Activated CD8-positive, alpha-beta T cell treated with anti-CD3 and anti-CD28 coated beads, Interleukin-2, amount 10 ng/mL, durations not matched to agents 7 days and 5 days (primary cell): ENCODE results near the gene COG6. TPM values are rescaled to one million over a fixed set of nuclear protein-coding genes. Genes with fewer than 3 reads are reported as not detected.

ENCODE experiments used
- ATAC-seq: fragments of 150-1000 bp; cut with Tn5 transposase; one replicate; pipeline ENCODE4 v1.10.0; 2021; ENCODE audit warnings: moderate library complexity
- CTCF ChIA-PET: fragments of 350-600 bp; sonication (Branson Sonifier 250); formaldehyde crosslinking; loops from one replicate; lab custom pipeline; 2021; ENCODE audit warnings: antibody characterized with exemption; lab: Charles Lee
- POLR2A ChIA-PET: fragments of 350-600 bp; sonication (Branson Sonifier 250); formaldehyde crosslinking; loops from one replicate; lab custom pipeline; 2021; ENCODE audit warnings: antibody characterized with exemption; lab: Charles Lee
- DNase-seq: peaks from one replicate; pipeline ENCODE4 v3.0.0-alpha.2; 2020
- H3K27ac Mint-ChIP-seq: one replicate; pipeline ENCODE4 v1.8.0; 2021; ENCODE audit warnings: mild to moderate bottlenecking, mixed read lengths
- H3K27me3 Mint-ChIP-seq: one replicate; pipeline ENCODE4 v1.8.0; 2021; ENCODE audit warnings: low read depth, mixed read lengths
- H3K36me3 Mint-ChIP-seq: one replicate; pipeline ENCODE4 v1.8.0; 2021; ENCODE audit warnings: low read depth, mixed read lengths
- H3K4me1 Mint-ChIP-seq: one replicate; pipeline ENCODE4 v1.8.0; 2021; ENCODE audit warnings: low read depth, mixed read lengths
- H3K4me3 Mint-ChIP-seq: one replicate; pipeline ENCODE4 v1.8.0; 2021; ENCODE audit warnings: mild to moderate bottlenecking, mixed read lengths
- H3K9me3 Mint-ChIP-seq: one replicate; pipeline ENCODE4 v1.8.0; 2022; ENCODE audit warnings: mixed read lengths; ENCODE audit not compliant: insufficient read depth
- total RNA-seq, 2 experiments: library from RNA; stranded (reverse); gene quantifications; one replicate each; pipeline ENCODE4 v1.2.3, GENCODE V29; 2021

COG6 gene
- total RNA-seq, 2 experiments from 2014 or later, result 21.2 to 26.0 TPM

- Mint-ChIP-seq H3K27me3 (peaks cover 16% of the 10 kb centered on the region), H3K36me3 (no peaks in the 10 kb centered on the region), H3K4me3 (no peak overlapping the region), H3K27ac (no peak overlapping the region), H3K4me1 (no peaks in the 10 kb centered on the region), H3K9me3 (no peaks in the 10 kb centered on the region)
- POLR2A ChIA-PET, result no interaction called here
- CTCF ChIA-PET, result no interaction called here
- DNase-seq (no peak), ATAC-seq (no peak)
Measured at GRCh38 chr13:39641645-39642044, 13.8 kb upstream of the COG6 start.

GRCh38 chr13:39646122-39646521 is 9.3 kb upstream of the COG6 start:
- no peak overlapping the region for H3K4me3 Mint-ChIP-seq
- ChIA-PET CTCF (no interaction called here), POLR2A (no interaction called here)

GRCh38 chr13:39655041-39655568 is 357 bp upstream of the COG6 start:
- ATAC-seq, result no peak
- peak overlapping the region; percentile 90 for H3K4me3 Mint-ChIP-seq

More at GRCh38 chr13:39646122-39646521, 9.3 kb upstream of the COG6 start:
- no peaks in the 10 kb centered on the region for H3K9me3 Mint-ChIP-seq
- H3K36me3 Mint-ChIP-seq, result no peaks in the 10 kb centered on the region
- peaks cover 12% of the 10 kb centered on the region for H3K27me3 Mint-ChIP-seq
- H3K27ac Mint-ChIP-seq, result no peak overlapping the region
- H3K4me1 Mint-ChIP-seq, result no peaks in the 10 kb centered on the region
- DNase-seq, result no peak
- no peak for ATAC-seq

DNA sequence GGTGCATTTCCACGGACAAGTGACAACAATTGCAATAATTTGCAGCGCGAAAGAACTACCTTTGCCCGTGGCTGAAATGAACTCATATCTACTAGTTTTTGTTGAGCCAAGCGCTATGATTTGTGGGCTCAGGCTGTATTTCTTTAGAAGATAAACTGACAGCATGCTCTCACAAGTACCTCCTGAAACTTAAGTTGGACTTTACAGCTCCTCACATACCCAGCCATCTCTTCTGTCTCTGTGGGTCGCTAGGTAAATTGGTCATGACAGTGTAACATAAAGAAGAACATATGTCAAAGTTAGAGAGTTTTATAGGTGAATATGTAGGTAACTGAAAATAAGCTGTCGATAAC is 839 bp downstream of the COG6 start:
- ATAC-seq, result no peak
- peaks cover 4% of the 10 kb centered on the region for H3K36me3 Mint-ChIP-seq

More at GRCh38 chr13:39655041-39655568, 357 bp upstream of the COG6 start:
- peaks cover 22% of the 10 kb centered on the region for H3K4me1 Mint-ChIP-seq
- peak overlapping the region; percentile 87 for H3K27ac Mint-ChIP-seq
- ChIA-PET POLR2A (no interaction called here), CTCF (interaction anchor here (1.4 kb wide), 1 partner anchor 43 kb away, joined by 5 read pairs; no protein-coding TSS in a partner anchor)
- no peak for DNase-seq
- H3K9me3 Mint-ChIP-seq, result peaks cover 6% of the 10 kb centered on the region
- H3K27me3 Mint-ChIP-seq, result peaks cover 3% of the 10 kb centered on the region
- peaks cover 3% of the 10 kb centered on the region for H3K36me3 Mint-ChIP-seq

DNA sequence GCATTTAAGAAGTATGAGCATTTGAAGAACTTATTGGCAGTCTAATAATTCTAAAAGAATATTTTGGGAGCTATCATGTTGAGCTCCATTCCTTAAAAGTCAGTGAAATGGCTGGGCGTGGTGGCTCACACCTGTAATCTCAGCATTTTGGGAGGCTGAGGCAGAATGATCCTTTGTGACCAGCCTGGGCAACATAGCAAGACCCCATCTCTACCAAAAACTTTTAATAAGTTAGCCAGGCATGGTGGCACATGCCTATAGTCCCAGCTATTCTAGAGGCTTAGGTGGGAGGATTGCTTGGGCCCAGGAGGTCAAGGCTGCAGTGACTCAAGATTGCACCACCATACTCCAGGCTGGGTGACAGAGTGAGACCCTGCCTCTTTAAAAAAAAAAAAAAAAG is 8.0 kb downstream of the COG6 start:
- Mint-ChIP-seq H3K4me3 (no peak overlapping the region), H3K4me1 (no peaks in the 10 kb centered on the region), H3K9me3 (no peaks in the 10 kb centered on the region), H3K27me3 (no peaks in the 10 kb centered on the region), H3K27ac (no peak overlapping the region), H3K36me3 (peaks cover 6% of the 10 kb centered on the region)
- ATAC-seq (no peak), DNase-seq (no peak)
- POLR2A ChIA-PET, result no interaction called here
- CTCF ChIA-PET, result interaction anchor here (0.9 kb wide), 2 partner anchors 9 to 47 kb away, joined by 3 read pairs; no protein-coding TSS in a partner anchor

More for the DNA sequence above, 839 bp downstream of the COG6 start:
- DNase-seq, result no peak
- Mint-ChIP-seq H3K9me3 (peaks cover 6% of the 10 kb centered on the region), H3K27ac (peak overlapping the region; percentile 82), H3K4me3 (peak overlapping the region; percentile 90), H3K27me3 (no peaks in the 10 kb centered on the region), H3K4me1 (peaks cover 22% of the 10 kb centered on the region)
- POLR2A ChIA-PET, result no interaction called here
- CTCF ChIA-PET, result interaction anchor here (1.2 kb wide), 1 partner anchor 40 kb away, joined by 7 read pairs; no protein-coding TSS in a partner anchor

GRCh38 chr13:39663958-39664357 is 8.5 kb downstream of the COG6 start:
- no peaks in the 10 kb centered on the region for H3K9me3 Mint-ChIP-seq
- ChIA-PET POLR2A (no interaction called here), CTCF (interaction anchor here (0.9 kb wide), 2 partner anchors 9 to 48 kb away, joined by 3 read pairs; no protein-coding TSS in a partner anchor)
- H3K27me3 Mint-ChIP-seq, result no peaks in the 10 kb centered on the region
- no peak overlapping the region for H3K27ac Mint-ChIP-seq
- no peaks in the 10 kb centered on the region for H3K4me1 Mint-ChIP-seq
- H3K36me3 Mint-ChIP-seq, result peaks cover 6% of the 10 kb centered on the region
- H3K4me3 Mint-ChIP-seq, result no peak overlapping the region
- no peak for DNase-seq
- no peak for ATAC-seq

- CTCF ChIA-PET, result no interaction called here
- no peak overlapping the region for H3K27ac Mint-ChIP-seq
- H3K36me3 Mint-ChIP-seq, result peaks cover 6% of the 10 kb centered on the region
- ATAC-seq (no peak), DNase-seq (no peak)
- POLR2A ChIA-PET, result no interaction called here
- no peak overlapping the region for H3K4me3 Mint-ChIP-seq
- H3K4me1 Mint-ChIP-seq, result no peaks in the 10 kb centered on the region
- no peaks in the 10 kb centered on the region for H3K9me3 Mint-ChIP-seq
- no peaks in the 10 kb centered on the region for H3K27me3 Mint-ChIP-seq
Measured at GRCh38 chr13:39665763-39666162, 10.3 kb downstream of the COG6 start.

- POLR2A ChIA-PET, result no interaction called here
- ATAC-seq, result no peak
- H3K27ac Mint-ChIP-seq, result no peak overlapping the region
- CTCF ChIA-PET, result interaction anchor here (0.9 to 1.4 kb wide), 2 partner anchors 13 to 54 kb away, joined by 3 to 4 read pairs; no protein-coding TSS in a partner anchor
- no peak for DNase-seq
- no peak overlapping the region for H3K4me3 Mint-ChIP-seq
- H3K9me3 Mint-ChIP-seq, result no peaks in the 10 kb centered on the region
- H3K27me3 Mint-ChIP-seq, result no peaks in the 10 kb centered on the region
- H3K36me3 Mint-ChIP-seq, result peaks cover 9% of the 10 kb centered on the region
- H3K4me1 Mint-ChIP-seq, result no peaks in the 10 kb centered on the region
Measured at GRCh38 chr13:39670445-39670844, 15.0 kb downstream of the COG6 start.

- ATAC-seq (no peak), DNase-seq (no peak)
- no peak overlapping the region for H3K27ac Mint-ChIP-seq
- ChIA-PET CTCF (interaction anchor here (0.8 to 1.3 kb wide), 2 partner anchors 9 to 56 kb away, joined by 3 read pairs; no protein-coding TSS in a partner anchor), POLR2A (no interaction called here)
- H3K4me1 Mint-ChIP-seq, result no peaks in the 10 kb centered on the region
- no peaks in the 10 kb centered on the region for H3K9me3 Mint-ChIP-seq
- H3K27me3 Mint-ChIP-seq, result no peaks in the 10 kb centered on the region
- no peak overlapping the region for H3K4me3 Mint-ChIP-seq
- peaks cover 5% of the 10 kb centered on the region for H3K36me3 Mint-ChIP-seq
Measured at GRCh38 chr13:39672378-39673132, 17.1 kb downstream of the COG6 start.

DNA sequence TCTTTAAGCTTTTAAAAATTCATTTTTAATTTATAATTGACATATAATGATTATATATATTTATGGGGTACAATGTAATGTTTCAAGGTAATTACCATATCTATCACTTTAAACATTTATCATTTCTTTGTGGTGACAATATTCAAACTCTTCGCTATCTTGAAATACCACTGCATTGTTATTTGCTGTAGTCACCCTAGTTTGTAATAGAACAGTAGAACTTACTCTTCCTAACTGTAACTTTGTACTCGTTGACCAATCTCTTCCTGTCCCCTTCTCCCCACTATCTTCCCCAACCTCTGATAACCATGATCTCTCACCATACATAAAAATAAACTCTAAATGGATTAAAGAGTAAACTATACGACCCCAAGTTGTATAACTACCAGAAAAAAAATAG is 20.4 kb downstream of the COG6 start:
- no peaks in the 10 kb centered on the region for H3K4me1 Mint-ChIP-seq
- H3K4me3 Mint-ChIP-seq, result no peak overlapping the region
- H3K9me3 Mint-ChIP-seq, result no peaks in the 10 kb centered on the region
- DNase-seq (no peak), ATAC-seq (no peak)
- no peak overlapping the region for H3K27ac Mint-ChIP-seq
- H3K36me3 Mint-ChIP-seq, result peaks cover 11% of the 10 kb centered on the region
- H3K27me3 Mint-ChIP-seq, result no peaks in the 10 kb centered on the region
- ChIA-PET POLR2A (no interaction called here), CTCF (interaction anchor here (1.1 to 1.2 kb wide), 2 partner anchors 60 to 63 kb away, joined by 5 to 6 read pairs; no protein-coding TSS in a partner anchor)

- Mint-ChIP-seq H3K36me3 (peaks cover 13% of the 10 kb centered on the region), H3K27ac (no peak overlapping the region), H3K4me3 (no peak overlapping the region), H3K4me1 (no peaks in the 10 kb centered on the region), H3K27me3 (no peaks in the 10 kb centered on the region), H3K9me3 (no peaks in the 10 kb centered on the region)
- CTCF ChIA-PET, result interaction anchor here (1.1 to 1.8 kb wide), 5 partner anchors 10 to 531 kb away, joined by 3 to 8 read pairs (median 6); no protein-coding TSS in a partner anchor
- POLR2A ChIA-PET, result no interaction called here
- ATAC-seq (no peak), DNase-seq (peak; percentile 46)
Measured at GRCh38 chr13:39676315-39676876, 20.9 kb downstream of the COG6 start.

- H3K36me3 Mint-ChIP-seq, result peaks cover 14% of the 10 kb centered on the region
- DNase-seq, result no peak
- ATAC-seq, result no peak
- no peak overlapping the region for H3K4me3 Mint-ChIP-seq
- peaks cover 8% of the 10 kb centered on the region for H3K4me1 Mint-ChIP-seq
- H3K9me3 Mint-ChIP-seq, result no peaks in the 10 kb centered on the region
- H3K27me3 Mint-ChIP-seq, result no peaks in the 10 kb centered on the region
- no peak overlapping the region for H3K27ac Mint-ChIP-seq
- CTCF ChIA-PET, result interaction anchor here (0.5 to 2.4 kb wide), 6 partner anchors 11 to 1095 kb away, joined by 3 to 7 read pairs (median 4); no protein-coding TSS in a partner anchor
- POLR2A ChIA-PET, result no interaction called here
Measured at GRCh38 chr13:39682310-39682709, 26.8 kb downstream of the COG6 start.
